Vagina (tissue), 2 donors: ENCODE data around the gene SMG9. TPM values are rescaled to one million over a fixed set of nuclear protein-coding genes. Genes with fewer than 3 reads are reported as not detected.

ENCODE experiments used
- DNase-seq, 2 donors: peaks; one replicate each; pipeline ENCODE4 v3.0.0-alpha.2; 2017; ENCODE audit errors: extremely low spot score in 2 of 2
- H3K27ac ChIP-seq: fragments of 200-600 bp; sonication (generic); one replicate; pipeline ENCODE4 v1.5.1; 2019
- H3K27me3 ChIP-seq: fragments of 200-600 bp; sonication (generic); one replicate; pipeline ENCODE4 v1.5.1; 2019
- H3K36me3 ChIP-seq, 2 donors: fragments of 200-600 bp; sonication (generic); one replicate each; pipeline ENCODE4 v1.5.1; 2017 to 2019
- H3K4me1 ChIP-seq: fragments of 200-600 bp; sonication (generic); one replicate; pipeline ENCODE4 v1.5.1; 2019
- H3K4me3 ChIP-seq, 2 donors: fragments of 200-600 bp; sonication (generic); 1 replicate in 1 of 2; 2 replicates in 1 of 2; pipeline ENCODE4 v1.5.1; 2016 to 2019
- H3K9me3 ChIP-seq: fragments of 200-600 bp; sonication (generic); one replicate; pipeline ENCODE4 v1.5.1; 2019
- POLR2A ChIP-seq, 2 donors: fragments of 450-650 bp; IDR thresholded peaks; one replicate each; pipeline ENCODE4 v1.6.1; 2017; ENCODE audit warnings: antibody characterized with exemption in 2 of 2, mild to moderate bottlenecking in 2 of 2, moderate library complexity in 2 of 2
- POLR2AphosphoS5 ChIP-seq, 2 donors: sonication (generic); formaldehyde crosslinking; IDR thresholded peaks; one replicate each; pipeline ENCODE4 v1.9.0; 2017; ENCODE audit warnings: antibody characterized with exemption in 2 of 2, mild to moderate bottlenecking in 2 of 2, low read depth in 1 of 2; ENCODE audit not compliant: insufficient read depth in 1 of 2
- intact Hi-C: fragments of 100-400 bp; cut with DNase I; formaldehyde crosslinking; loops from one replicate; pipeline ENCODE4 v1.15.1; 2023
- total RNA-seq: library from RNA; depleted of rRNA; stranded (reverse); fragments of >200 nt; gene quantifications from one replicate; pipeline ENCODE4 v1.2.3, GENCODE V29; 2016
- TF ChIP-seq, protein P1 (sequence below), 3 experiments: fragments of 450-650 bp in 2 of 3; fragments of 200-600 bp in 1 of 3; sonication (generic) in 1 of 3; IDR thresholded peaks; one replicate each; pipeline ENCODE4 v1.5.1; 2017 to 2019; ENCODE audit warnings: antibody characterized with exemption in 3 of 3, mild to moderate bottlenecking in 2 of 3, moderate library complexity in 2 of 3

The SMG9 gene
- total RNA-seq, 1 donor from 2014 or later = 56.5 TPM

DNA sequence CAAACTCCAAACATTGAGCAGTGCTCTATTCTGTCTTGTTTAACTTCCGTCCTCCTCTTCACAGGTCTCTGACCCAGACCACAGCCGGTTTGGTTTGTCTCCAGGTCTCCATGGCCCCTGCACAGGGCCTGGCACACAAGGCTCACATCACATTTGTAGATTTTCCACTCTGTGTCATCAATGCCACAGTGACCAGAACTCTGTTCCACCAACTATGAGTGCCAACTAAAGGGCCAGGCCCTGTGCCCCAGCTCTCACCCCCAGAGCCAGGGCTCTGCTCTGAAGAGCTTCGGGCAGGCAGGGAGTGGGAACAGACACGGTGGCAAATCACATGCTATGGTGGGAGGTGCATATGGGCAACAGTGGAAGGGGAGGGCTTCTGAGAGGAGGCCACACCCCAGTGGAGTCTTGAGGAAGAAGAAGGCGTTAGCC, 16.0 kb downstream of the SMG9 start:
- Histone ChIP-seq H3K36me3 (peaks cover 0 to 66% of the 10 kb centered on the region in 2 donors), H3K27ac (peak overlapping the region; percentile 53), H3K4me1 (peaks cover 11% of the 10 kb centered on the region), H3K27me3 (no peaks in the 10 kb centered on the region), H3K4me3 (no peak overlapping the region), H3K9me3 (no peaks in the 10 kb centered on the region)
- intact Hi-C loops = no loop called here
- no peak for DNase-seq
- TF ChIP-seq POLR2A (IDR thresholded peaks at IDR 0.05) (no peak), POLR2AphosphoS5 (IDR thresholded peaks at IDR 0.05; ENCODE audit: insufficient read depth in 1 of 2, low read depth in 1 of 2) (no peak)
- TF ChIP-seq, protein P1, sequence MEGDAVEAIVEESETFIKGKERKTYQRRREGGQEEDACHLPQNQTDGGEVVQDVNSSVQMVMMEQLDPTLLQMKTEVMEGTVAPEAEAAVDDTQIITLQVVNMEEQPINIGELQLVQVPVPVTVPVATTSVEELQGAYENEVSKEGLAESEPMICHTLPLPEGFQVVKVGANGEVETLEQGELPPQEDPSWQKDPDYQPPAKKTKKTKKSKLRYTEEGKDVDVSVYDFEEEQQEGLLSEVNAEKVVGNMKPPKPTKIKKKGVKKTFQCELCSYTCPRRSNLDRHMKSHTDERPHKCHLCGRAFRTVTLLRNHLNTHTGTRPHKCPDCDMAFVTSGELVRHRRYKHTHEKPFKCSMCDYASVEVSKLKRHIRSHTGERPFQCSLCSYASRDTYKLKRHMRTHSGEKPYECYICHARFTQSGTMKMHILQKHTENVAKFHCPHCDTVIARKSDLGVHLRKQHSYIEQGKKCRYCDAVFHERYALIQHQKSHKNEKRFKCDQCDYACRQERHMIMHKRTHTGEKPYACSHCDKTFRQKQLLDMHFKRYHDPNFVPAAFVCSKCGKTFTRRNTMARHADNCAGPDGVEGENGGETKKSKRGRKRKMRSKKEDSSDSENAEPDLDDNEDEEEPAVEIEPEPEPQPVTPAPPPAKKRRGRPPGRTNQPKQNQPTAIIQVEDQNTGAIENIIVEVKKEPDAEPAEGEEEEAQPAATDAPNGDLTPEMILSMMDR (IDR thresholded peaks at IDR 0.05) = no peak

DNA sequence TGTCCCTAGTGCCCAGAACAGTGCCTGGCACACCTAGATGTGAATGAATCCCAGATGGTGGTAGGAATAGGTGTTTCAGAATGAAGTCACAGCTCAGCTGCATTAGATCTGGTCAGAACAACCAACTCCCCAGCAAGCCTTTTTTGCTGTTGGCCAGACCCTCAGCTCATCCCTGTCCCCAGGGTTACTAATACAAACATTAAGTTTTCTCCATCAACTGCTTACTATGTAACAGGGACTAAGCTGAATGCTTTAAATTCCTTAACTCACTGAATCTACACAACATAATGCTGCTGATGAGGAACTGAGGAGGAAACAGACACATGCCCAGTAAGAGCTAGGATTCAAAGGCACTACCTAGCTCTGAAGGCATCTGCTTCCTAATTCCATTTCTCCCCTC, 18.8 kb downstream of the SMG9 start:
- Histone ChIP-seq H3K4me1 (peaks cover 11% of the 10 kb centered on the region), H3K27ac (no peak overlapping the region), H3K4me3 (no peak overlapping the region), H3K36me3 (peaks cover 0 to 62% of the 10 kb centered on the region in 2 donors), H3K27me3 (no peaks in the 10 kb centered on the region), H3K9me3 (no peaks in the 10 kb centered on the region)
- no peak for TF ChIP-seq POLR2AphosphoS5 (IDR thresholded peaks at IDR 0.05; ENCODE audit: insufficient read depth in 1 of 2, low read depth in 1 of 2)
- TF ChIP-seq, protein P1 (IDR thresholded peaks at IDR 0.05) = no peak
- TF ChIP-seq POLR2A (IDR thresholded peaks at IDR 0.05) = no peak
- no peak for DNase-seq
- intact Hi-C loops = no loop called here

DNA sequence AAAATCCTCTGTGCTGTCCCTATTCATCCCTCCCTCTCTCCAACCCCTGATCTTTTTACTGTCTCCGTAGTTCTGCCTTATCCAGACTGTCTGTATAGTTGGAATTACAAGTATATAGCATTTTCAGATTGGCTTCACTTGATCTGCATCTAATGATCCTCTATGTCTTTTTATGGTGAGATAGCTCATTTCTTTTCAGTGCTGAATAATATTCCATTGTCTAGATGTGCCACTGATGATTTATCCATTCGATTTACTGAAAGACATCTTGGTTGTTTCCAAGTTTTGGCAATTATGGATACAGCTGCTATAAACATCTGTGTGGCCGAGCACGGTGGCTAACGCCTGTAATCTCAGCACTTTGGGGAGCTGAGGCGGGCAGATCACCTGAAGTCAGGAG, 19.7 kb downstream of the SMG9 start:
- H3K9me3 ChIP-seq = no peaks in the 10 kb centered on the region
- peaks cover 0 to 64% of the 10 kb centered on the region in 2 donors for H3K36me3 ChIP-seq
- H3K4me3 ChIP-seq = no peak overlapping the region
- intact Hi-C loops = no loop called here
- DNase-seq = no peak
- no peak overlapping the region for H3K27ac ChIP-seq
- H3K27me3 ChIP-seq = no peaks in the 10 kb centered on the region
- H3K4me1 ChIP-seq = peaks cover 8% of the 10 kb centered on the region
- no peak for TF ChIP-seq POLR2AphosphoS5 (IDR thresholded peaks at IDR 0.05; ENCODE audit: insufficient read depth in 1 of 2, low read depth in 1 of 2)
- TF ChIP-seq, protein P1 (IDR thresholded peaks at IDR 0.05) = no peak
- TF ChIP-seq POLR2A (IDR thresholded peaks at IDR 0.05) = no peak

DNA sequence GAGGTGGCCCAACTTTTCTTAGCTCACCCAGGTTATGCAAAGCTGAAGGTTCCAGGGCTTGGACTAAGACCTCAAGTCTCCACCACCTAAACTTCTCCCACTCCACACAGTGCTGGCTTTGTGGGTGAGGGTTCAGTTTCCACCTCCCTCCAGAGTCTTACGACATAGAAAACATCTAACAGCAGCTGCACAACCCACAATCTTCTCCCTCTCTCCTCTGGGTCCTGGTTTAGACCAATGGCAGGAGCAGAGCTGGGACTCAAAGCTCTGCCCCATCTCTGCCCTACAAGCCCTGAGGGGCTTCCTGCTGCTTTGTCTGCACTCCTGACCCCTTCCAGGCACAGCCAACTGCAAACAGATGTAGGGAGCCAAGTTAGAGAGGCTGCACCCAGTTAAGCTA, 22.9 kb downstream of the SMG9 start:
- TF ChIP-seq POLR2AphosphoS5 (IDR thresholded peaks at IDR 0.05; ENCODE audit: insufficient read depth in 1 of 2, low read depth in 1 of 2) (no peak), POLR2A (IDR thresholded peaks at IDR 0.05) (no peak)
- TF ChIP-seq, protein P1 (IDR thresholded peaks at IDR 0.05) = no peak
- intact Hi-C loops = no loop called here
- peaks cover 0 to 48% of the 10 kb centered on the region in 2 donors for H3K36me3 ChIP-seq
- H3K4me1 ChIP-seq = no peaks in the 10 kb centered on the region
- DNase-seq = no peak
- H3K9me3 ChIP-seq = no peaks in the 10 kb centered on the region
- no peaks in the 10 kb centered on the region for H3K27me3 ChIP-seq
- no peak overlapping the region for H3K27ac ChIP-seq
- no peak overlapping the region for H3K4me3 ChIP-seq

DNA sequence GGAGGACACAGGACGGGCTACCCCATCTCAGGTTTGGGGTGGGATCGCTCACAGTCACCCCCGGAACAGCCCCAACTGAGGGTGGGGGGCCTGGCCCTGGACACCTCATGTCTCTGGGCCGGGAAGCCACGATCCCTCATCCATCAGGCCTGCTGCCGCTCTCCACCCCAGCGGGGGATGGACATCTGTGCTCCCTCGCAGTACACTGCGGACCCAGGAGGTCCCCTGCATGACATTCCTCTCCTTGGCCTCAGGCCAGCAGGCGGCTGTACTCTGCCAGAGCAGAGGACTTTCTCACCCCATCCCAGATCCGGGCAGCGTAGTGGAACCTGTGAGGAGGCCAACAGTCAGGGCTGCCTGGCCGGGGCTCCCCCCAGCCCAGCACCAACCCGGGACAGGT, 23.4 kb downstream of the SMG9 start:
- H3K27me3 ChIP-seq = no peaks in the 10 kb centered on the region
- TF ChIP-seq, protein P1 (IDR thresholded peaks at IDR 0.05) = no peak
- TF ChIP-seq POLR2A (IDR thresholded peaks at IDR 0.05) = no peak
- no peak for TF ChIP-seq POLR2AphosphoS5 (IDR thresholded peaks at IDR 0.05; ENCODE audit: insufficient read depth in 1 of 2, low read depth in 1 of 2)
- DNase-seq = no peak
- intact Hi-C loops = no loop called here
- H3K4me3 ChIP-seq = no peak overlapping the region
- no peaks in the 10 kb centered on the region for H3K9me3 ChIP-seq
- H3K27ac ChIP-seq = no peak overlapping the region
- no peaks in the 10 kb centered on the region for H3K4me1 ChIP-seq
- H3K36me3 ChIP-seq = peaks cover 0 to 43% of the 10 kb centered on the region in 2 donors
